Amniotic stem cell (primary cell): ENCODE results near the gene CYP2B6.
"Not testable (repeated sequence)": the region's sequence is repeated elsewhere in the genome, so short reads cannot be mapped to it uniquely, and the experiment has no call there.

Experiments used
- DNase-seq: peaks from one replicate; lab custom pipeline; 2025; lab: John Stamatoyannopoulos, UW

The CYP2B6 gene

GRCh38 chr19:41031916-41032315, 40.8 kb downstream of the CYP2B6 start:
- no peak for DNase-seq

- DNase-seq = not testable (repeated sequence)
These were observed 42.2 kb downstream of the CYP2B6 start for GRCh38 chr19:41033324-41033723.

- no peak for DNase-seq
These were observed 48.7 kb downstream of the CYP2B6 start for GRCh38 chr19:41039806-41040205.

DNA sequence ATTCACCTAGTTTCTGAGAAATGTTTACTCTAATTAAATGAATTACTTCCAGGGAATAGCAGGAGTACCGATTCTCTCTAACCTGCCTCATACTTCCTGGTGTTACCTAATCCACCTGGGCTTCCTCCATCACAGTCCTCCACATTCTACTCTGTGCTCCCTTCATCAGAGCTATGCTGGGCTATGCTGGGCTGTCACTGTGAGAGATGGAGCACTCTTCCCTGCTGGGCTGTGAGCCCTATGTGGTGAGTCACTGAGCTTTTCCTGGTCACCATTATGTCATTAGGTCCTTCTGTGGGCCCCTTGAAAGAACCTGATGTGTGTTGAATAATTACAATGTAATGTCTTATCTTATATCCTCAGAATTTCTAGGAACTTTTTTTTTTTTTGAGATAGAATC, 54.0 kb downstream of the CYP2B6 start:
- DNase-seq = not testable (repeated sequence)

- no peak for DNase-seq
These were observed 59.3 kb downstream of the CYP2B6 start for GRCh38 chr19:41050426-41050825.

- DNase-seq = not testable (repeated sequence)
These were observed 61.1 kb downstream of the CYP2B6 start for GRCh38 chr19:41052162-41052561.

- not testable (repeated sequence) for DNase-seq
These were observed 62.2 kb downstream of the CYP2B6 start for GRCh38 chr19:41053331-41053730.

DNA sequence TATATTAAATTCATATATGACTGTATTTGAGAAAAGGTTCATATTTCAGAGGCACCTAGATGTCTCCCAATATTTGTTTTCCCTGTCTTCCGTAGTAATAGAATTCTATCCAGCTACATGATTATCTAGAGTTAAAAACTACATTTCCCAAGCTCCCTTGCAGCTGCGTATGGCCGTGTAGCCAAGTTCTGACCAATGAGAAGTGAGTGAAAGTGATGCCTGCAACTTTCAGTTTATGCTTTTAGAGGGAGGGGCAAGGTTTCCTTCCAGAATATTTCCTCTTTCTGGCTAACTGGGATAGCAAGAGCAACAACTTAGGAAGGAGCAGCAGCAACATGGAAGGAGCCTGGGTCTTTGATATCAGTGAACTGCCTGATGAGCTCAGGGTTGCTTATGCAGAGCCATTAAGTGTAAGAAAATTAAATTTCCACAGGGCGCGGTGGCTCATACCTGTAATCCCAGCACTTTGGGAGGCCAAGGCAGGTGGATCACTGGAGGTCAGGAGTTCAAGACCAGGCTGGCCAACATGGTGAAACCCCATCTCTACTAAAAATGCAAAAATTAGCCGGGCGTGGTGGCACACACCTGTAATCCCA, 74.0 kb downstream of the CYP2B6 start:
- no peak for DNase-seq
